Colon (tissue), 2 donors: ENCODE measurements around the gene RELT.

Experiments used
- FAIRE-seq: peaks from 2 replicates; lab custom pipeline; 2012; peaks lifted over from hg19 to GRCh38; lab: Jason Lieb, UNC
- donor health status: control.
- donor health status: control.

Gene RELT

DNA sequence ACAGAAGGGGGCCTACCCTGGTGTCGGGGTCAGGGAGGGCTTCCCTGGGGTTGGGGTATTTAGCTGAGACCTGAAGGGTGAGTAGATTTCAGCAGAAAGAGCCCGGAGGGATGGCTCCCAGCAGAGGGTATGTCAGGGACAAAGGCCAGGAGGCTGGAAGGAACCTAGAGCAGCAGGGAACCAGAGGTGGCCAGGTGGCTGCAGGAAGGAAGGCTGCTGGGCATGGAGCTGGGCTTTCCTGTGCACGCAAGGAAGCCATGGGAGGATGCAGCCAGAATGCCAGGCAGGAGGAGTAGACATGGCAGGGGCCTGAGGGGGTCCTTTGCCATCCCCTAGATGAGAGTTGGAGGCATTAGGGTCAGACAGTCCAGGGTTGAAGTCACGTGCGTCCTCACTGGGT, 27.4 kb upstream of the RELT start:
- FAIRE-seq, result no peak

DNA sequence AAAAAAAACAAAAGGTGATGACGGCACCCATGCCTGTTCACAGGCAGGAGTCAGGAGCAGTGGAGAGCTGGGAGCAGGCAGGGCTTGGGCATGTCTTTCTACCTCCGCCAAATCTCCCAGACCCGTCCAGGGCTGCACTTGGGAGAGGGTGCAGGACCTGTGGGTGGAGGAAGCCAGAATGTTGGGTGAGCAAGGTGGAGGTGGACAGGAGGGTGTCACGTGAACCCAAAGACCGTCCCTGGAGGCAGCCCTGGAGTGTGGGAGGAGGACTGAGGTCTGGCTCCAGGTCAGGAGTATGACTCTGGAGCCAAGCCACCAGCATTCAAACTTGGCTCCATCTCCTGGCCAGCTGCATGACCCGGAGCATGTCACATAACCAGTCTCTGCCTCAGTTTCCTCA, 26.6 kb upstream of the RELT start:
- no peak for FAIRE-seq

DNA sequence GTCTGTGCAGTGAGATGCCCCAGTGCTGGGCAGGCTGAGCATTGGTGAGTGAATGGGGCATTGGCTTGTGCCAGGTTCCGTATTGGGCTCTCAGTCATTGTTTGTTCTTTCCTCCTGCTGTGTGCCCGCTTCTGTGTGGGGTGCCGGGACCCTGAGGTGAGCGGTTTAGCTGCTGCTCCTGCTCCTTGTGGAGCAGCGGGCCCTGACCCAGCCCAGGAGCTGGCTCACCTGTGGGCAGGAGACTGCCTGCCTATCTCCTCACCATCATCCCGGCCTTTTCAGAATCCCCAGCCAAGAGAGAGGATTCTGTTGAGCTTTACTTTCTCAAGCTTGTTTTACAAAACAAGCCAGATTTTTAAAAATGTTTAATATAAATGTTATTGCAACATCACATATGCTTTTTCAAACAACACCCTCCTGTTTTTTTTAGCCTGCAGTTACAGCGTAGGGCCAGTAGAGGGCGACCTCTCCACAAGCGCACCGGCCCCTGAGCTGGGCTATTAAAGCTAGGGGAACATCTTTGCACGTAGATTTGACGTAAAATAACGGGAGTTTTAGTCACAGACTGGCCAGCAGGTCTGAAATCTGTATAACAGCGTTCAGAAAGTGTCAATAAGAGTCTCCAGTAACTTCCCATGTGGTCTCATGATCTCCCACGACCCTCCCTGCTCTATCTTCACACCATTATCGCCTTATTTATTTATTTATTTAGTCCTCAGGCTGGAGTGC, 25.1 kb upstream of the RELT start:
- FAIRE-seq, result no peak

DNA sequence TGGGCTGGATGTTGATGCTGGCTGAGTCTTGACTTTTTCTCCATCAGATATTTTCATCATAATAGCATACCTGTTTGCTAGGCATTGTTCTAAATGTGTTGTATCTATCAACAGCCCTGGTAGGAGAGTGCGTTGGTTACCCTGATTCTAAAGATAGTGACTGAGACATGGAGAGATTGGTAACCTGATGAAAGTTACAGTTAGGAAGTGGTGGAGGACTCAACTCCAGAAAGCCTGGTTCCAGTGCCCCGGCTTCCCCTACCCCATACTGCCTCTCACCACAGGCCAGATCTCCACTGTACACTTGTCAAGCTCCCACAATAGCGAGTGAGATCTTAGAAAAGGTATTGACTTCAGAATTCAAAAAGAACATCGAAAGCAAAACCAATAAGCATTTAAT, 22.8 kb upstream of the RELT start:
- no peak for FAIRE-seq

DNA sequence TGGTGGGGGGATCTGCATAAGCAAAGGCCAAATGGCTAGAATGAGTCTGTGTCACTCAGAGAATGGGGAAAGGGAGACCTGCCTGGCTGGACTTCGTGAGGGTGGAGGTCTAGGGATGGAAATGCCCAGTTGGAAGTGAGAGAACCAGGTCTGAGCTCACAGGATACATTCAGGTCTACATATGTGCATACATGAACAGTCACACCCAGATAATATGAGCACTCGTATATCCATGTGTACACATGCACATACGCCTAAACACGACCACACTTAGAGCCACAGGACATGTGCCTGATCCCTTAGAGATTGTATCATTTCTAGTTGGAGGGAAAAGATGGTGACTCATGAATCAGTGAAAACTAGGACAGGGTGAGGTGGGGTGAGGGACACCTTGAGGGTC, 21.1 kb upstream of the RELT start:
- FAIRE-seq, result no peak

DNA sequence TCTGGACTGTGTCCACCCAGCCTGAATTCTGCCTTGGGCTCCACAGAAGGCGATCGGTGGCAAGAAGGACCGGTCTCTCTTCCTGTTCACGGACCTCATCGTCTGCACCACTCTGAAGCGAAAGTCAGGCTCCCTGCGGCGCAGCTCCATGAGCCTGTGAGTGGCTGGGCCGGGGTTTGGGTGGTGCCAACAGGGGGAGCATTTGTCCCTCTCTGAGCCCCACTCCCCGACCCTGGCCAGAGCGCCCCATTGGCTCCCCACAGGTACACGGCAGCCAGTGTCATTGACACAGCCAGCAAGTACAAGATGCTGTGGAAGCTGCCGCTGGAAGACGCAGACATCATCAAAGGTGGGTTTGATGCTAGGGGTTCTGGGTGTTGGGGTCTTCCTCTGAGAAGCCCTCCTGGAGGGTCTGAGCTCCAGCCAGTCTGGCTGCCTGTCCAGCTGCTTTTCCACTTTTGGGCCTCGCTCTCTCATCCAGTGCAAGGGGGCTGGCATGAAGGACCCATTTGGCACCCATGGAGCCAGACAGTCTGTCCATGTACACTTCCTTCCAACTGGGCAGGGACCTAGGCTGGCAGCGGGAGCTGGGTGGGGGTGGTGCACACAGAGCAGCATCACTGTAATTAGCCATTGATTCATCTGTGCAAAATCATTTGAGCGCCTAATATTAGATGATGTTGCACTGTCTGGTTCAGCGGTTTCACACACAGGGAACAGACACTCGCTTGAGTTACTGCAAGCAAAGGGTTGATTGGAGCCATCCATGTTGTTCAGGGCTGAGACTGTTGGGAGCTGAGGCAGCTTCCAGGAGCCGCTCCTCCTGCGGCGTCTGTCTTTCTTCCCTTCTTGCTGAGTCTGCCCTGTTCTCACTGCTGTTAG, 19.0 kb upstream of the RELT start:
- no peak for FAIRE-seq

DNA sequence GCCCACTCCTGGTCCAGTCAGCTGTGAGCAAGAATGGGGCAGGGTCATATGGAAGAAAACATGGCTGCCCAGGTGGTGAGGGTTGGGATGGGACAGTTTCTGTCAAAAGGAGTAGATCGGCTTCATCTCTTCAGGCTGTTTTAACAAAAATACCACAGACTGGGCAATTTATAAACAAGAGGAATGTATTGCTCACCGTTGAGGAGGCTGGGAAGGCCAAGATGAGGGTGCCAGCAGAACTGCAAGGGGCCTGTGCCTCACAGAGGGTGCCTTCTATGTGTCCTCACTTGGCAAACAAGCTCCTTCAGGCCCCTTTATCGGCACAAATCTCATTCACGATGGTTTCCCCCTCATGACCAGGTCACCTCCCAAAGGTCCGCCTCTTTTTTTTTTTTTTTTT, 18.1 kb upstream of the RELT start:
- FAIRE-seq, result no peak

DNA sequence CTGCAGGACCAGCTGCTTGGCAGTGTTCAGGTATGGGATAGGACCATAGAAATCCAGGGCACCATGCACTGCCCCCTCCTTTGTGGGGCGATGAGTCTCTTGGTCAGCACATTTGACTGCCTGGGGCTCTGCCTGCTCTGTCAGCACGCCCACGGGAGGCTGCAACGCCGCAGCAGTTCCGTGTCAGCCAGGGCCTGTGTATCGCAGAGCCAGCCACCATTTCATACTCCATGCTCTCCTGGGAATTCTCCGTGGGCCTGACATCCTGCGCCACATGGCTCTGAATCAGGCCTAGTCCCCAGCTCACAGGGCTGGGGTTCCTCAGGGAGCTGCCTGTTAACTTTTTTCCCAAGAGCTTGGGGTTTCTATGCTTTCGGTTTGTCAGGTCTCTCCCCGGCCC, 16.9 kb upstream of the RELT start:
- FAIRE-seq, result no peak

DNA sequence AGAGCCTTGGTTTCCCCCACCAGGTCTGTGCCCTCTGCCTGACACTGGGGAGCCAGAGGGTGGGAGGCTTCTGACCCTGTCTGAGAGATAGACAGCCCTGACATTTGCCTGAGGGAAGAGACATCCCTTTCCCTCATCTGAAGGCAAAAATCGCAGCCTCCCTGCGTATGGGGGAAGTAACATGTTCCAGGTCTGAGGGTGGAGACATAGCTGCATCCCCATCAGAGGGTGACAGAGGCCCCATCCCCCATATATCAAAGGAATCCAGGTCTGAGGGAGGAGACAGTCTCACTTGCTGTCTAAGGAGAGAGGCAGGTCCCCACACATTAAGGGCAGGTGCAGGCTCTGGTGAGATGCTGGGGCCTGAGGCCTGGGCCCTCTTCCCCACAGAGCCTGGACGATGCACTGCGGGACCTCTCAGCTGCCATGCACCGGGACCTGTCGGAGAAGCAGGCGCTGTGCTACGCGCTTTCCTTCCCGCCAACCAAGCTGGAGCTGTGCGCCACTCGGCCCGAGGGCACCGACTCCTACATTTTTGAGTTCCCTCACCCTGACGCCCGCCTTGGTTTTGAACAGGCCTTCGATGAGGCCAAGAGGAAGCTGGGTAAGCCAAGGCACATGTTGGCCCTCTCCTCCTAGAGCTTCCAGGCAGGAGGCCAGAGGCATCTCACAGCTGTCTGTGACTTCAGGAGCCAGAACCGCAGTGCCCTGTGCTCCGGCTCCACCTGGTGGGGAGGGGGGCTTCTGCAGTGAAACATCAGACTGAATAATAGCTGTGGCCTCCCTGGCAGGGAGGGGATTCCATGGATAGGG, 16.1 kb upstream of the RELT start:
- no peak for FAIRE-seq

DNA sequence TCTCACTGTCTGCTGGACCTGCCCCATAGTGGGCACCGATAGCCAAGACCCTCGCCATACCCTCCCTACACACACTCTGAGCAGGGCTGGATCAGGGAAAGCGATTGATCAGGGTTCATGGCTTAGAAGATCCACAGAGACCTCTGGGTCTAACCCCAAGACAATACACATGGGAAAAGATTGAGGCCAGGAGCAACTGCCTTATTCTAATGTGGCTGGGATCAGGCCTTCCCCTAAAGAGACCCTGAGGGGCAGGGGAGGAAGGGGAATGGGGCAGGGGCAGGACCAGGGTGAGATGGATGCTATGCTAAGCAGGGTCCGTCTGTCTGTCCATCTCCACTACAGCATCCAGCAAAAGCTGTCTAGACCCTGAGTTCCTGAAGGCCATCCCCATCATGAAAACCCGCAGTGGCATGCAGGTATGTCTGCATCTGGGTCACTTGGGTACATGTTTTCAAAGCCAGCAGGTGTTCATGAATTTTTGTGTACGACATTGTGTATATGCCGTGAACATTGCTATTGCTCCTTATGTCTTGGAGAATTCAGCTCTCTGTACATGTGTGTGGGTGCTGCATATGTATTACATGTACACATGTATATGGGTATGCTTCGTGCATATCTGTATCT, 15.3 kb upstream of the RELT start:
- FAIRE-seq, result no peak

DNA sequence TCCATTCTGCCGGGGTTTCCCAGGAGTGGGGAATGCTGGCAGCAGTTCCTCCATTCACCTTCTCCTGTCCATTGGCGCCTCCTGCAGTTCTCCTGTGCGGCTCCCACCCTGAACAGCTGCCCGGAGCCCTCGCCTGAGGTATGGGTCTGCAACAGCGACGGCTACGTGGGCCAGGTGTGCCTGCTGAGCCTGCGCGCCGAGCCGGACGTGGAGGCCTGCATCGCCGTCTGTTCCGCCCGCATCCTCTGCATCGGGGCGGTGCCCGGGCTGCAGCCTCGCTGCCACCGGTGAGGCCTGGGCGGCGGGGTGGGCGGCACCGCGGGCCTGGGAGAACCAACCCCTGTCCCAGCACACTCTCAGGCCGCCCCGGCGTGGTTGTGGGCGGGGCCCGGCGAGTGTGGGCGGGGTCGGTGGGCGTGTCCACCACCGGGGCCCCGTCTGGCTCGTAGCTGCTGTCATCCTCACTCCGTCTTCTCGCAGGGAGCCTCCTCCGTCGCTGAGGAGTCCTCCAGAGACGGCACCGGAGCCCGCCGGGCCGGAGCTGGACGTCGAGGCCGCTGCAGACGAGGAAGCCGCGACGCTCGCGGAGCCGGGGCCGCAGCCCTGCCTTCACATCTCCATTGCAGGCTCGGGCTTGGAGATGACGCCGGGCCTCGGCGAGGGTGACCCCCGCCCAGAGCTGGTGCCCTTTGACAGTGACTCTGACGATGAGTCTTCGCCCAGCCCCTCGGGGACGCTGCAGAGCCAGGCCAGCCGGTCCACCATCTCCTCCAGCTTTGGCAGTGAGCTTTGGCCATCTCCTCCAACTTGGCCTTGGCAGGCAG, 14.0 kb upstream of the RELT start:
- no peak for FAIRE-seq

DNA sequence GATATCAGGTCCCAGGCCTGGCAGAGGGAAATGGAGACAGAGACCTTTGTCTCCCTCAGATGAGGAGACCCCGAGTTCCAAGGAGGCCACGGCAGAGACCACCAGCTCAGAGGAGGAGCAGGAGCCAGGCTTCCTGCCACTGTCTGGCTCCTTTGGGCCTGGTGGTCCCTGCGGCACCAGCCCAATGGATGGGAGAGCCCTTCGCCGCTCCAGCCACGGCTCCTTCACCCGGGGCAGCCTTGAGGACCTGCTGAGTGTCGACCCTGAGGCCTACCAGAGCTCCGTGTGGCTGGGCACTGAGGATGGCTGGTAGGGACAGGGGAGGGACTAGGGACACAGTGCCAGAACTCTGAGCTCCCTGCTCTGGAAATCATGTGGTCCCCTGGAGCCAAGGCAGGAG, 13.1 kb upstream of the RELT start:
- FAIRE-seq, result no peak

DNA sequence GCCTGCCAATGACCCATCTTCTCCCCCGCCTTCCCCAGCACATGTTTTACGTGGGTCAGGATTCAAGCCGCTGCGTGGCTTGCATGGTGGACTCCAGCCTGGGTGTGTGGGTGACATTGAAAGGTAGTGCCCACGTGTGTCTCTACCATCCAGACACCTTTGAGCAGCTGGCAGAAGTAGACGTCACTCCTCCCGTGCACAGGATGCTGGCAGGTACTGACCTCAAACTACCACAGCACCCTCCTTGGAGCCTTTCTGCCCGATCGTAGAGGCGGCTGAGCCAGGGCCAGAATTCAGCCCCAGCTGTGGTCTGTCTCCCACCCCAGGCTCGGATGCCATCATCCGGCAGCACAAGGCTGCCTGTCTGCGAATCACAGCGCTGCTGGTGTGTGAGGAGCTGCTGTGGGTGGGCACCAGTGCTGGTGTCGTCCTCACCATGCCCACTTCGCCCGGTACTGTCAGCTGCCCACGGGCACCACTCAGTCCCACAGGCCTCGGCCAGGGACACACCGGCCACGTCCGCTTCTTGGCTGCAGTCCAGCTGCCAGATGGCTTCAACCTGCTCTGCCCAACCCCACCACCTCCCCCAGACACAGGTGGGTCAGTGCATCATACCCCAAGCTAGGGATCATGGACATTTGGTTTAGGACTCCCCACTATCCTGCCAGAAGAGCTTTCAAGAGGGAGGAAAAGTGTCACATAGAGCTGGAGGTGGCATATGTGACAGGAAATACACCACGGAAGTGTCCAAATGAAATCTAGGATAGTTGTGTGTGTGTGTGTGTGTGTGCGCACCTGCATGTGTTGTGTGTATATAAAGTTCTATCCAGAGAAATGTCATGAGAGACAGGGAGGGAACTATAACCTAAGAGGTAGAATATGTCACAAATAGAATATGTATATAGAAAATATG, 10.6 kb upstream of the RELT start:
- no peak for FAIRE-seq

DNA sequence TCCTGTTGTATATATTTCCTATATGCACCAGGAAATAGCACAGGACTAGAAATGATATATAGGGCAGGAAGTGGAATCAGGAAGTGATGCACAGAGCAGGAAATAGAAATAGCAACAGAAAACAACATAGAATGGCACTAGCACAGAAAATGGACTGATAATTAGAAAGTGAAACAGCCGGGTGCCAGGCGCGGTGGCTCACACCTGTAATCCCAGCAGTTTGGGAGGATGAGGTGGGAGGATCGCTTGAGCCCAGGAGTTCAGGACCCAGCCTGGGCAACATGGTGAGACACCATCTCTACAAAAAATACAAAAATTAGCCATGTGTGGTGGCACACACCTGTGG, 10.0 kb upstream of the RELT start:
- FAIRE-seq, result no peak

DNA sequence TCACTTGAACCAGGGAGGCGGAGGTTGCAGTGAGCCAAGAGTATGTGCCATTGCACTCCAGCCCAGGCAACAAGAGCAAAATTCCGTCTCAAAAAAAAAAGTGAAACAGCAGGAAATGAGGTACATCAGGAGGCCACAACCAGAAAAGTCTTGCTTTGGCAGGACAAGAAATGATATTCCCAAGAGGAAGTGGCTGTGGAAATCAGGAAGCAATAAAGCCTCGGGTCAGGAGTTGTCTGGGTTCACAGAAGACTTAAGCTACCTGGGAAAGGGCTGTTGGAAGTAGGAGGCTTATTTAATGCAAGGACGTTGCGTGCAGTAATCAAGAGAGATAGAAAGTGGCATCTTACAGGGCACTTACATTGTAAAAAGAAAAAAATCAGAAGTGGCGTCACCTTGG, 9.2 kb upstream of the RELT start:
- no peak for FAIRE-seq

DNA sequence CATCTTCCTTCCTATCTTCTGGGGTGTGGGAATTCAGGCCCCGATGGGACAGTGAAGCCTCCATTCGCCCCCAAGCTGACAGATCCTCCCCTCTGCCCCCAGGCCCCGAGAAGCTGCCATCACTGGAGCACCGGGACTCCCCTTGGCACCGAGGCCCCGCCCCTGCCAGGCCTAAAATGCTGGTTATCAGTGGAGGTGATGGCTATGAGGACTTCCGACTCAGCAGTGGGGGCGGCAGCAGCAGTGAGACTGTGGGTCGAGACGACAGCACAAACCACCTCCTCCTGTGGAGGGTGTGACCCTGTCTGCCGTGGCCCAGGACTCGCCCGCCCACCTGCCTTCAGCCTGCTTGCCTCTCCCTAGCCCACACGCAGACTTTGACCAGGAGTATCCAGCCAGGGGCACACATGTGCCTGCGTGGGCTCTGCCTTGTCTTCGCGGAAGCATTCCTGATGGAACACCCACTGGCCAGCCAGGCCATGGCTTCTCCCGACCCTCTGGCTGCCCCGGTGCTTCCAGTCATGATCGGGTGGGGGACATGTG, 8.6 kb upstream of the RELT start:
- no peak for FAIRE-seq

DNA sequence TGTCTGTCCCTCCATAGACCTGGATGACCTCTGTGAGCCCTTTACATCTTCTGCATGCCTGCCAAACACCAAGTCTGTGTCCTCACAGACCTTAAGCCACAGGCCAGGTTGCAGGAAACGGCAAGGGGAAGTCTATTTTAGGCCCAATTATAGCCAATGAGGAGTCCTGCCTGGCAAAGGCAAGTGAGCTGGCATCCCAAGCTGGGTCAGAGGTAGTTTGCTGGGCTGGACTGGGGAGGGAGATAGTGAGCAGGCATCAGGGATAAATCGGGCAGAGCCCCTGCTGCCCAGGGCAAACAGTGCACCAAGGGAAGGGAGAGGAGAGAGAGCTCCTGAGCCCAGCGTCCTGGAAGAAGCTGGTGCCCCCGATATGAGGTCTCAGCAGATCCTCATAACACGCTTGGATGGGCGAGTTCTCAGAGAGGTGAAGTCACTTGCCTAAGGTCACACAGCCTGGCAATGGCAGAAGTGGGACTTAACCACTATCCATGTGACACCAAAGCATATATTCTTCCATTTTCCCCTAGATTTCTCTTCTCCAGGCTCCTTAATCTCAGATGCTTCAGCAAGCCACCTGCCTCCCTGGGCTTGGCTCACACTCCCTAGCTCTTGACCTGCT, 3.7 kb upstream of the RELT start:
- FAIRE-seq, result no peak

DNA sequence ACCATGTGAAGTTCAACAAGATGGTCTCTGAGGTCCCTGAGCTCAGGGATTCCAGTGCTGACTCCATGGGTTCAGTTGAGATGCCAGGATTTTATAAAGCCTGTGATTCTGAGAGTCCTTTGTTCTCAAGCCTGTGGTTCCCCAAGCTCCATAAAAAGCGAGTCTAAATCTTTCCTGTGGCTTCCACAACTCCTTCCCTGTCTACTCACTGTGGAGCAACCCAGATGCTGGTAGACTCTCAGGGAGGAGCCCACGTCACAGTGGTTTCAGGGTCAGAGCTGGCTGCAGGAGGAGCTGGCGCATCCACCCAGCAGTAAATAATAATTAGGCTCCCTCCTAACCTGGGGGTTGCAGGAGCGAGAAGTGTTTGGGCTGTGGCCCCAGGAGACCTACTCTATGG, 2.0 kb upstream of the RELT start:
- no peak for FAIRE-seq

DNA sequence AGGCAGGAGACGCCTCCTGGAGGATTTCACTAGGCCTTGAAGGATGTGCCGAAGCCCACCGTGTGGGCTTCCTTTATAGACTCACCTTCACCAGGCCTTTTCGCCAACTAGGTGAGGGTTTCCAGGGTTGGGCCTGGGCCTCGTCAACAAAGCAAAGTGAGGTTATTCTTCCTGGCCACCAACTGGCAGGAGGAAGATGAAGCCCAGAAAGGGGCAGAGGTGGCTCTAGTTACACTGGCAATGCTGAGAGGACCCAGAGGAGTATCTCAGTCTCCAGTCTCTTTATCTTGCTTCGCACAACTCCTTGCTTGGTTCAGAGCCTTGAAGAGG, 404 bp upstream of the RELT start:
- FAIRE-seq, result no peak
